Smooth muscle cell (in vitro differentiated cells): ENCODE data around the gene TGFBR3. TPM values are rescaled to one million over a fixed set of nuclear protein-coding genes. Genes with fewer than 3 reads are reported as not detected.
A peak's percentile ranks its signal among the peaks of the same experiment; 100 is the strongest.

Source experiments
- DNase-seq: peaks from one replicate; lab custom pipeline; 2025; ENCODE audit not compliant: unreplicated experiment; lab: John Stamatoyannopoulos, UW
- H2AFZ ChIP-seq: fragments of 200-600 bp; sonication (generic); 2 replicates; pipeline ENCODE4 v1.6.0; 2016; ENCODE audit warnings: antibody characterized with exemption, low read depth, mild to moderate bottlenecking
- H3F3A ChIP-seq: fragments of 200-600 bp; sonication (generic); 2 replicates; pipeline ENCODE4 v1.6.0; 2017; ENCODE audit warnings: antibody characterized with exemption, low read depth
- H3K27ac ChIP-seq: fragments of 200-600 bp; sonication (generic); 2 replicates; pipeline ENCODE4 v1.5.1; 2016; ENCODE audit warnings: low read depth, mild to moderate bottlenecking
- H3K27me3 ChIP-seq: fragments of 200-600 bp; sonication (generic); 2 replicates; pipeline ENCODE4 v1.6.1; 2016; ENCODE audit warnings: low read depth, mild to moderate bottlenecking
- H3K36me3 ChIP-seq: fragments of 200-600 bp; sonication (generic); 2 replicates; pipeline ENCODE4 v1.5.1; 2016; ENCODE audit warnings: low read depth
- H3K4me1 ChIP-seq: fragments of 200-600 bp; sonication (generic); 2 replicates; pipeline ENCODE4 v1.5.1; 2016; ENCODE audit warnings: low read depth
- H3K4me2 ChIP-seq: fragments of 200-600 bp; sonication (generic); 2 replicates; pipeline ENCODE4 v1.6.0; 2016; ENCODE audit warnings: mild to moderate bottlenecking
- H3K4me3 ChIP-seq: fragments of 200-600 bp; sonication (generic); 2 replicates; pipeline ENCODE4 v1.5.1; 2016; ENCODE audit warnings: mild to moderate bottlenecking
- H3K79me2 ChIP-seq: fragments of 200-600 bp; sonication (generic); 2 replicates; pipeline ENCODE4 v1.6.0; 2016; ENCODE audit warnings: low read depth, mild to moderate bottlenecking
- H3K9ac ChIP-seq: fragments of 200-600 bp; sonication (generic); 2 replicates; pipeline ENCODE4 v1.6.0; 2016; ENCODE audit warnings: low read depth
- H3K9me3 ChIP-seq: fragments of 200-600 bp; sonication (generic); replicated peaks from 2 replicates; pipeline ENCODE4 v1.5.1; 2016; ENCODE audit warnings: low read depth
- H4K20me1 ChIP-seq: fragments of 200-600 bp; sonication (generic); 2 replicates; pipeline ENCODE4 v1.6.0; 2016; ENCODE audit warnings: low read depth
- WGBS: methylation state at CpG from one replicate; pipeline ENCODE4 v1.1.7; 2016; ENCODE audit warnings: low lambda C conversion rate; 5-methylcytosine and 5-hydroxymethylcytosine counted together
- polyA plus RNA-seq: library from polyadenylated mRNA; unstranded; fragments of >200 nt; fragmentation: Nextera tagmentation; extraction: Ambion mirVana; gene quantifications from 2 replicates; pipeline ENCODE4 v1.2.1, GENCODE V29; 2016
- total RNA-seq: library from RNA; depleted of rRNA; stranded (reverse); fragments of >200 nt; gene quantifications from 2 replicates; pipeline ENCODE4 v1.2.3, GENCODE V29; 2014
- TF ChIP-seq, protein P1 (sequence below): fragments of 200-600 bp; sonication (generic); IDR thresholded peaks from 2 replicates; pipeline ENCODE4 v1.5.1; 2017; ENCODE audit warnings: borderline replicate concordance, mild to moderate bottlenecking, antibody characterized with exemption; ENCODE audit not compliant: insufficient read depth, poor library complexity, severe bottlenecking

The TGFBR3 gene
- total and polyA plus RNA-seq, 2 experiments from 2014 or later, result 68.3 to 112 TPM

DNA sequence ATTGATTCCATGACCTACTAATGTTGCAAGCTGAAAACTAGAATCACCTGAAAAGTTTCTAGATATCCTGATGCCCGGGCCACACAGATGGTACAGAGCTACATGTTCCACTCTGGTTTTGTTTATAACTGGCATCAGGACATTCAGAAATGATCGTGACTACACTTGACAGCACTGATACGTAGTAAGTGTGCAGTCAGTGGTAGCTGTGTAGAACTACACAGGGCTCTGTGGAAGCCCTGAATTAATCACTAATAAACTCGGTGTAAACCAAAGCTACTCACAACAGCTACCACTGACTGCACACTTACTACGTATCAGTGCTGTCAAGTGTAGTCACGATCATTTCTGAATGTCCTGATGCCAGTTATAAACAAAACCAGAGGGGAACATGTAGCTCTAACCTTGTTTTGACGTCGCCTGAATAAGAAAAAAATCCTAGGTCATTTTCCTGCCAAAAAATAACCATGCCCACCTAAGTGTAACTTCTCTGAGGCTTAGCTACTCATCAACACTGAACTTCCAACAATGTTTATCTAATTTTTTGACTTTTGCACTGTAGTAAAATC, 149.7 kb downstream of the TGFBR3 start:
- peak overlapping the region; percentile 79 for H3K4me2 ChIP-seq
- peak overlapping the region; percentile 87 for H3K27ac ChIP-seq
- H3K79me2 ChIP-seq, result no peaks in the 10 kb centered on the region
- H3K4me1 ChIP-seq, result peaks cover 28% of the 10 kb centered on the region
- peak overlapping the region; percentile 48 for H3K9ac ChIP-seq
- peak overlapping the region; percentile 32 for H3K4me3 ChIP-seq
- TF ChIP-seq, protein P1, sequence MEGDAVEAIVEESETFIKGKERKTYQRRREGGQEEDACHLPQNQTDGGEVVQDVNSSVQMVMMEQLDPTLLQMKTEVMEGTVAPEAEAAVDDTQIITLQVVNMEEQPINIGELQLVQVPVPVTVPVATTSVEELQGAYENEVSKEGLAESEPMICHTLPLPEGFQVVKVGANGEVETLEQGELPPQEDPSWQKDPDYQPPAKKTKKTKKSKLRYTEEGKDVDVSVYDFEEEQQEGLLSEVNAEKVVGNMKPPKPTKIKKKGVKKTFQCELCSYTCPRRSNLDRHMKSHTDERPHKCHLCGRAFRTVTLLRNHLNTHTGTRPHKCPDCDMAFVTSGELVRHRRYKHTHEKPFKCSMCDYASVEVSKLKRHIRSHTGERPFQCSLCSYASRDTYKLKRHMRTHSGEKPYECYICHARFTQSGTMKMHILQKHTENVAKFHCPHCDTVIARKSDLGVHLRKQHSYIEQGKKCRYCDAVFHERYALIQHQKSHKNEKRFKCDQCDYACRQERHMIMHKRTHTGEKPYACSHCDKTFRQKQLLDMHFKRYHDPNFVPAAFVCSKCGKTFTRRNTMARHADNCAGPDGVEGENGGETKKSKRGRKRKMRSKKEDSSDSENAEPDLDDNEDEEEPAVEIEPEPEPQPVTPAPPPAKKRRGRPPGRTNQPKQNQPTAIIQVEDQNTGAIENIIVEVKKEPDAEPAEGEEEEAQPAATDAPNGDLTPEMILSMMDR, result no peak
- no peaks in the 10 kb centered on the region for H3K9me3 ChIP-seq
- WGBS, result 67% methylated on average over 8 of the region's 8 CpGs
- no peaks in the 10 kb centered on the region for H4K20me1 ChIP-seq
- H3F3A ChIP-seq, result peaks cover 21% of the 10 kb centered on the region
- no peaks in the 10 kb centered on the region for H3K36me3 ChIP-seq
- no peaks in the 10 kb centered on the region for H3K27me3 ChIP-seq
- peak overlapping the region; percentile 36 for H2AFZ ChIP-seq
- DNase-seq, result no peak

GRCh38 chr1:91735266-91735845, 150.6 kb downstream of the TGFBR3 start:
- WGBS, result 82% methylated on average over 4 of the region's 4 CpGs
- no peak overlapping the region for H3K9ac ChIP-seq
- H3K4me3 ChIP-seq, result no peak overlapping the region
- DNase-seq, result no peak
- no peaks in the 10 kb centered on the region for H3K9me3 ChIP-seq
- H3K4me1 ChIP-seq, result peaks cover 33% of the 10 kb centered on the region
- H2AFZ ChIP-seq, result no peak overlapping the region
- H3K4me2 ChIP-seq, result no peak overlapping the region
- no peak overlapping the region for H3K27ac ChIP-seq
- no peaks in the 10 kb centered on the region for H3K36me3 ChIP-seq
- no peaks in the 10 kb centered on the region for H4K20me1 ChIP-seq
- no peaks in the 10 kb centered on the region for H3K79me2 ChIP-seq
- peaks cover 18% of the 10 kb centered on the region for H3F3A ChIP-seq
- TF ChIP-seq, protein P1, result no peak
- H3K27me3 ChIP-seq, result no peaks in the 10 kb centered on the region

- Histone ChIP-seq H3K79me2 (no peaks in the 10 kb centered on the region), H4K20me1 (no peaks in the 10 kb centered on the region), H3F3A (peaks cover 18% of the 10 kb centered on the region), H3K4me1 (peaks cover 33% of the 10 kb centered on the region), H3K9ac (no peak overlapping the region), H3K36me3 (no peaks in the 10 kb centered on the region), H3K4me3 (no peak overlapping the region), H3K4me2 (no peak overlapping the region), H2AFZ (no peak overlapping the region), H3K27me3 (no peaks in the 10 kb centered on the region), H3K27ac (no peak overlapping the region), H3K9me3 (no peaks in the 10 kb centered on the region)
- WGBS, result 85% methylated on average over 8 of the region's 8 CpGs
- TF ChIP-seq, protein P1, result no peak
- no peak for DNase-seq
Observed at GRCh38 chr1:91734761-91735160, 151.2 kb downstream of the TGFBR3 start.
